DMS79 (cell line): ENCODE results near the gene RTTN.

Experiments used
- DNase-seq: peaks from one replicate; lab custom pipeline; 2025; lab: John Stamatoyannopoulos, UW

RTTN gene

DNA sequence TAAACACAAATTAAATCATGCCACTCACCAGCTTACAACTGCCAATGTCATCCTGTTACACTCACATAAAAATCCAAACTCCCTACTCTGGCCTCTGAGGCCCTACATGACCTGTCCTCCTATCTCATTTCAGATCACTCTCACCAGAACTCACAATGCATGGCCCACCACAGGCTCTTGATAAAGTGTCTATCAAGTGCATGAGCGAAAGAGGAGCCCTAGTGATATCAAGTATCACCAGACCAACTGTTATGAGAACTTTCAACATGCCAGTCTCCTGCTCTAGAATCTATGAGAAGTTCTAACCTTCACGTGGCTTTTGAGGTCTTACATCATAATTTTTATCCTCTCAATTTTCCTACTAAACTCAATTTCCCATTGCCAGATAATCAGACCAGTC, 181.4 kb downstream of the RTTN start:
- DNase-seq, result no peak

GRCh38 chr18:70022636-70023035, 182.9 kb downstream of the RTTN start:
- no peak for DNase-seq

GRCh38 chr18:70021498-70021897, 184.0 kb downstream of the RTTN start:
- no peak for DNase-seq

GRCh38 chr18:70021043-70021442, 184.4 kb downstream of the RTTN start:
- DNase-seq, result no peak

DNA sequence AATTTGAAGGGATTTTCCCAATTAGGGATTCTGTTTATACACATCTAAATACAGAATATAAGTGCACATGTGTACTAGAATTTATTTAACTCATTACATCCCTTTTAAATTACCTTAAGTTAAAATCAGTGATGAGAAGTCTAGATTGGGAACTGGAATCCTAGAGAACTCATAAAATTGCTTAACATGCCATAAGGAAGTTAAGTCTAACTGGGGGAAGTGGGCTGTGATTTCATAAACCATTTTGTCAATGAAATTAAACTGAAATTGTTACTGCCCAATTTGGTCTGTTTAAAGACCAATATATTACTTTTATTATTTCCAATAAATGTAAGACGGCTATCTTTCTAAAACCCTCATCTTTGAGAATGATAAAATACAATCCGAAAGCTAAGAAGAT, 185.5 kb downstream of the RTTN start:
- no peak for DNase-seq

GRCh38 chr18:70019136-70019535, 186.4 kb downstream of the RTTN start:
- no peak for DNase-seq

GRCh38 chr18:70015127-70015526, 190.4 kb downstream of the RTTN start:
- DNase-seq, result no peak

GRCh38 chr18:70005580-70005979, 199.9 kb downstream of the RTTN start:
- DNase-seq, result no peak

GRCh38 chr18:70004696-70005095, 200.8 kb downstream of the RTTN start:
- no peak for DNase-seq

GRCh38 chr18:69999656-70000055, 205.8 kb downstream of the RTTN start:
- DNase-seq, result no peak

DNA sequence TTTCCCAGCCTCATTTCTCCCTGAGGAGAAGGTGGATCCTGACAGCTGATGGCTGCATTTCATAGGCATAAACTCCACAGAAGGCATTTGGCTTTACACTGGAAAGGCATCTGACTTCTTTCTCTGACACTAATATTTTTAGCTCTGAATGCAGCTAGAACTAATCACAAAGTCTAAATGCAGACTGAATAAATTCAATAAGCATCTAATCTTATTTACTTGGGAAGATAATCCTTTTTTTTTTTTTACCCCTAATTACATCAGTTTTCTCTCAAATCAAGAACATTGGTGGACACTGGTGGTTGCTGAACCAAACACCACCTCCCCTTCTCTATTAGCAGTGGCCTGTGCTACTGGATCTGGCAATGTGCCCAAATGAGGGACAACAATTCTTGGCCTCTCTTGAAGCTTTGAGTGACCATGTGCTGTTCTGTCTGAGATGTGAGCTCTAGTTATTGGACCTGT, 206.9 kb downstream of the RTTN start:
- DNase-seq, result no peak

DNA sequence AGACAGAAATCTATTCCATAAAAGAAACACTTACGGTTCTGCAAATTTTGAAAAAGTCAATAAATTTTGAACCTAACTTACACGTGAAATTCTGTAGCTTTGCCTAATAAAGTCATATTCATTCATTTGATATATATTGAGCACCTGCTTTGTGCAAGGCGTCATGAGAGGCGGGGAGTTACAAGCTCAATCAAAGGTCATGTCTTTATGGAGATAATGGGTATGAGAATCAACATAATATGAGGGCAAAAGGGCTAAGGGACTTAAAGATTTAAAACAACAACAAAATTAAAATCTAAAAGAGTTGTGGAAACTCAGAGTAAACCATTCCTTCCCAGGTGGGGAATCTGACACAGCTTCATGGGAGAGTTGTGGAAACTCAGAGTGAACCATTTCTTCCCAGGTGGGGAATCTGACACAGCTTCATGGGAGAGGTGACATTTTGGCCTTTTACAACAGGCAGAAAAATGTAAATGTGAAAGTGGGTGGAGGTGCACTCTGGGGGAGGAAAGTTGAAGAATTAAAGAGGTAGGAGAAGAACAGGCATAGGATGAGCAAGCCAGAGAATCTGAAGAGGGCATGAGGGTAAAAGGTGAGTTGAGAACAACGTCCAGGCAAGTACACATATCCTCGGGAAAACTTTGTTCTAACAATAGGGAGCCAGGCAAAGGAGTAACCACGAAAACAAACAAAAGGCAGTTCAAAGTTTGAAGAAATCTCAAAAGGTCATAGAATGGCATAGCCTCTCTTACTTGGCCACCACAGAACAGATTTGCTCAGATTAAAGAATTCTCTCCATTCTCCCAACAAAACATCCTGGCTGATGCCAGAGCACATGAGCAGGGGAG, 208.3 kb downstream of the RTTN start:
- no peak for DNase-seq

DNA sequence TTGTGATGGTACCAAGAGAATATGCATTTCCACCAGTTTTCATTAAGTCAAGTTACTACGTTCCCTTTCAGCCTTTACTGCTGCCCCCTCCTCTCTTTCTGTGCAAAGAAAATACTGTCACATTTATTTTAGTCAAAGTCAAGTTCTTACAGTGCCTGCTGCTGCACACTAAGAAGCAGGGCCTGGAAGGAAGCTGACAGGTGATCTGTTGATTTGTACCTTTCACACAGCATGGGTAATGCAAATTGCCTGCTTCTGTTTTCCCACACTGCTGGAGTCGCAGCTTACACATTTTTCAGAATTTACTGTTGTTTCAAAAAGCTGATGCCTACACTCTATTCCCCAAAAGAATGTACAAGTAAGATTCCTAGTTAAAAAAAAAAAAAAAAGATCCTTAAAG, 209.1 kb downstream of the RTTN start:
- DNase-seq, result no peak

DNA sequence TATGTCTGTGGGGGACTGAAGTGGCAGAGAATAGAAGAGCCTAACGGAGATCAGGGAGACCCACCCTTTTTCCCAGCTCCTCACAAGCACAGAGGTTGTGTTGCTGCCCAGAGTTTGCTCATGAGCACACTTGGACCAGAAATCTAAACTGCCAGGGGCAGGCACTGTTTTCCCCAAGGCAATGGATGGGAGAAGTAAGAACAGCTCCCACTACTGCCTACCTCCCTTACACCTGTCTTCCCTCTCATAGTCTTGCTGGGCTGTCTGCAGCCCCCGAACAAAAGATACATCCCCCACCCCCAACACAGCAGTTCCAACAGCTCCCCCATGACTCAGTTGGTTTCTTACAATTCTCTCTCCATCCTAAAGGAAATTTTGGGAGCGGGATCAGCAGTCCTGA, 209.7 kb downstream of the RTTN start:
- no peak for DNase-seq

- no peak for DNase-seq
These were observed 212.7 kb downstream of the RTTN start for GRCh38 chr18:69992776-69993175.

DNA sequence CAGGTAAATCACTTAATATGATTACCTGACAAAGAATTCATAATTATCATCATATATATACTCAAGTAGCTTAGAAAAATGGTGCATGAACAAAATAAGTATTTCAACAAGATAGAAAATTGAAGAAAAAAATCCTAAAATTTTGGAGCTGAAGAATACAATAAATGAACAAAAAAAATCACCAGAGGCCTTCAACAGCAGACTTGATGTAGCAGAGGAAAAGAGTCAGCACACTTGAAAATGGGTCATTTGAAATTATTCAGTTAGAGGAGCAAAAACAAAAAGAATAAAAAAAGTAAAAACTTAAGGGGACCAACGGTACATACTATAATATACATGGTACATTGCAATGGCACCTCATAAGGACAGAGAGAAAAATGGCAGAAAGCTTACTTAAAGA, 217.6 kb downstream of the RTTN start:
- no peak for DNase-seq

- no peak for DNase-seq
These were observed 220.2 kb downstream of the RTTN start for GRCh38 chr18:69985239-69985638.

- no peak for DNase-seq
These were observed 223.1 kb downstream of the RTTN start for GRCh38 chr18:69982417-69982816.

- no peak for DNase-seq
These were observed 223.5 kb downstream of the RTTN start for GRCh38 chr18:69981948-69982347.

GRCh38 chr18:69980982-69981804, 224.3 kb downstream of the RTTN start:
- no peak for DNase-seq

DNA sequence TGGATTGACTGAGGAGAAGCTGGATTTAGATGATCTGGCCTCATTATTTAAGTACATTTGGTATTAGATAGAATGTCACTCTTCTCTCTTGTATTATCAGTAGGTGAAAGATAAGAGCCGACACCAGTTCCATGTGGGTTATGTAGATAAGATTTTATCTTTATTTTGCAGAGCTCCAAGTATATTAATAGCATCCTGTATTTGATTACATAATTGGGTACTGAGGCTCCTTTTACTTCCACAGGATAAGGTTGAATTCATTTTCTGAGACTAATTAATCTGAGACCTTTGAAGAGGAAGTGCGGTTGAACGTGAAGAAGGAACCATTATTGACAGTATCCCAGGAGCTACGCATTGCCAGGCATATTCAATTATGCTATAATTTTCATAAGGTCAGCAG, 225.0 kb downstream of the RTTN start:
- no peak for DNase-seq

- DNase-seq, result no peak
These were observed 226.5 kb downstream of the RTTN start for GRCh38 chr18:69978732-69979715.
